Endothelial cell of umbilical vein (primary cell): ENCODE results near the gene CCSER1. TPM values are rescaled to one million over a fixed set of nuclear protein-coding genes. Genes with fewer than 3 reads are reported as not detected.

Source experiments
- BruUV-seq: library from RNA; stranded (reverse); fragments of 400-500 nt; replicated peaks from 2 replicates; lab custom pipeline; 2021; lab: Mats Ljungman, UMichigan
- CTCF ChIA-PET: fragments of 300-600, 350-600 bp; sonication (Branson Sonifier 250); formaldehyde crosslinking; loops from one replicate; lab custom pipeline; 2021; ENCODE audit warnings: antibody characterized with exemption, inconsistent platforms; lab: Charles Lee
- POLR2A ChIA-PET: fragments of 300-600, 350-600 bp; sonication (Branson Sonifier 250); formaldehyde crosslinking; loops from one replicate; lab custom pipeline; 2021; ENCODE audit warnings: antibody characterized with exemption, inconsistent platforms; lab: Charles Lee
- DNase-seq: peaks from one replicate; pipeline ENCODE4 v3.0.0-alpha.2; 2011; ENCODE audit warnings: low read depth, low spot score
- FAIRE-seq: peaks from 2 replicates; lab custom pipeline; 2011; peaks lifted over from hg19 to GRCh38; lab: Jason Lieb, UNC
- H2AFZ ChIP-seq: 2 replicates; pipeline ENCODE4 v1.6.0; 2012; ENCODE audit warnings: low read depth, low read length, control low read depth, inconsistent platforms
- H3K27ac ChIP-seq: 2 replicates; pipeline ENCODE4 v1.5.1; 2011; ENCODE audit warnings: low read depth, mild to moderate bottlenecking, control low read depth, low read length, moderate library complexity; ENCODE audit not compliant: insufficient read depth
- H3K27me3 ChIP-seq, 2 experiments: 2 replicates each; pipeline versions ENCODE4 v1.6.0 to v1.6.1; 2011; ENCODE audit warnings: low read length in 2 of 2, mixed read lengths in 1 of 2; ENCODE audit not compliant: control insufficient read depth in 2 of 2, insufficient read depth in 2 of 2
- H3K36me3 ChIP-seq, 2 experiments: 2 replicates in 1 of 2; 3 replicates in 1 of 2; pipeline ENCODE4 v1.5.1; 2011; ENCODE audit warnings: low read length in 2 of 2, mild to moderate bottlenecking in 1 of 2, moderate library complexity in 1 of 2; ENCODE audit not compliant: control insufficient read depth in 2 of 2, insufficient read depth in 2 of 2; ENCODE audit errors: extremely low read depth in 1 of 2
- H3K4me1 ChIP-seq: 3 replicates; pipeline ENCODE4 v1.5.1; 2011; ENCODE audit warnings: mild to moderate bottlenecking, low read length; ENCODE audit not compliant: control insufficient read depth, insufficient read depth; ENCODE audit errors: extremely low read depth
- H3K4me2 ChIP-seq: 2 replicates; pipeline ENCODE4 v1.6.1; 2011; ENCODE audit warnings: low read length, control low read depth, mixed read lengths; ENCODE audit not compliant: insufficient read depth
- H3K4me3 ChIP-seq, 3 experiments: fragments of 200-600 bp in 1 of 3; sonication (generic), shearing (Covaris generic) in 1 of 3; replicated peaks in 1 of 3; 2 replicates each; pipeline ENCODE4 v1.5.1; 2011 to 2016; ENCODE audit warnings: control low read depth in 3 of 3, low read length in 3 of 3, mild to moderate bottlenecking in 2 of 3, inconsistent platforms in 1 of 3, low read depth in 1 of 3, moderate library complexity in 1 of 3; ENCODE audit not compliant: insufficient read depth in 1 of 3
- H3K79me2 ChIP-seq: 2 replicates; pipeline ENCODE4 v1.6.0; 2012; ENCODE audit warnings: low read length, inconsistent platforms; ENCODE audit not compliant: control insufficient read depth, insufficient read depth
- H3K9ac ChIP-seq: replicated peaks from 2 replicates; pipeline ENCODE3; 2011; ENCODE audit warnings: low read length, control low read depth; ENCODE audit not compliant: insufficient read depth; ENCODE audit errors: extremely low read depth
- H3K9me1 ChIP-seq: replicated peaks from 3 replicates; pipeline ENCODE4 v1.6.0; 2011; ENCODE audit warnings: mild to moderate bottlenecking, low read length; ENCODE audit not compliant: control insufficient read depth, insufficient read depth; ENCODE audit errors: extremely low read depth
- H3K9me3 ChIP-seq: replicated peaks from 2 replicates; pipeline ENCODE4 v1.5.1; 2012; ENCODE audit warnings: low read length, inconsistent platforms; ENCODE audit not compliant: control insufficient read depth, insufficient read depth
- H4K20me1 ChIP-seq: replicated peaks from 2 replicates; pipeline ENCODE3; 2011; ENCODE audit warnings: mild to moderate bottlenecking, low read length; ENCODE audit not compliant: control insufficient read depth, insufficient read depth; ENCODE audit errors: extremely low read depth
- EZH2 ChIP-seq: IDR thresholded peaks from 2 replicates; pipeline ENCODE4 v1.6.1; 2012; ENCODE audit warnings: borderline replicate concordance, low read depth, mild to moderate bottlenecking, moderate library complexity, low read length, inconsistent platforms; ENCODE audit not compliant: severe bottlenecking
- FOS ChIP-seq: IDR thresholded peaks from 2 replicates; pipeline ENCODE4 v1.6.1; 2011; ENCODE audit warnings: mild to moderate bottlenecking, low read length, moderate library complexity, borderline replicate concordance; ENCODE audit not compliant: insufficient read depth
- GATA2 ChIP-seq: IDR thresholded peaks from 2 replicates; pipeline ENCODE4 v1.7.0; 2011; ENCODE audit warnings: low read depth, mild to moderate bottlenecking, moderate library complexity, mixed read lengths, low read length; ENCODE audit not compliant: insufficient read length, insufficient read depth
- JUN ChIP-seq: IDR thresholded peaks from 2 replicates; pipeline ENCODE4 v1.6.1; 2011; ENCODE audit warnings: borderline replicate concordance, low read depth; ENCODE audit not compliant: insufficient read length, insufficient read depth
- MYC ChIP-seq: IDR thresholded peaks from one replicate; pipeline ENCODE4 v1.6.1; 2011; ENCODE audit warnings: mild to moderate bottlenecking, low read depth, low read length
- POLR2A ChIP-seq: IDR thresholded peaks from 2 replicates; pipeline ENCODE4 v1.6.1; 2012; ENCODE audit warnings: low read depth, mild to moderate bottlenecking, control low read depth, low read length
- POLR2AphosphoS5 ChIP-seq: IDR thresholded peaks from 2 replicates; pipeline ENCODE4 v1.6.1; 2012; ENCODE audit warnings: low read depth, mild to moderate bottlenecking, control low read depth, low read length, moderate library complexity; ENCODE audit not compliant: insufficient read depth
- dilution Hi-C: fragments of 300-500 bp; cut with MboI; formaldehyde crosslinking; loops from one replicate; pipeline ENCODE4 v1.15.0; 2019; ENCODE audit warnings: low sequenced_read_pairs; ENCODE audit not compliant: extremely low pct_ligation_motif_present
- intact Hi-C: fragments of 100-400 bp; cut with micrococcal nuclease; formaldehyde crosslinking; loops from one replicate; pipeline ENCODE4 v1.10.0; 2022
- polyA plus RNA-seq, 4 experiments: library from polyadenylated mRNA; depleted of rRNA in 3 of 4; stranded (reverse) in 3 of 4; unstranded in 1 of 4; fragments of >200 nt; gene quantifications; 2 replicates each; pipeline versions ENCODE4 v1.2.1 to v1.2.3, GENCODE V29; 2011 to 2012; ENCODE audit warnings: missing spikeins in 1 of 4
- total RNA-seq: library from RNA; stranded (reverse); gene quantifications from 2 replicates; pipeline ENCODE4 v1.2.3, GENCODE V29; 2021
- TF ChIP-seq, protein P1 (sequence below), 2 donors: IDR thresholded peaks; 1 replicate in 1 of 2; 2 replicates in 1 of 2; pipeline ENCODE4 v1.5.1; 2011; ENCODE audit warnings: low read length in 2 of 2, mild to moderate bottlenecking in 2 of 2, moderate library complexity in 2 of 2, control low read depth in 1 of 2, inconsistent platforms in 1 of 2, low read depth in 1 of 2; ENCODE audit not compliant: insufficient read depth in 1 of 2; ENCODE audit errors: extremely low read depth in 1 of 2
- TF ChIP-seq, protein P2 (sequence below): IDR thresholded peaks from 2 replicates; pipeline ENCODE4 v1.6.1; 2011; ENCODE audit not compliant: insufficient read depth, insufficient read length

Gene CCSER1
- total and polyA plus RNA-seq, 2 donors (not counting 3 experiments of a cell fraction or from before 2014, with no cell fraction given): 0.11 to 1.8 TPM

DNA sequence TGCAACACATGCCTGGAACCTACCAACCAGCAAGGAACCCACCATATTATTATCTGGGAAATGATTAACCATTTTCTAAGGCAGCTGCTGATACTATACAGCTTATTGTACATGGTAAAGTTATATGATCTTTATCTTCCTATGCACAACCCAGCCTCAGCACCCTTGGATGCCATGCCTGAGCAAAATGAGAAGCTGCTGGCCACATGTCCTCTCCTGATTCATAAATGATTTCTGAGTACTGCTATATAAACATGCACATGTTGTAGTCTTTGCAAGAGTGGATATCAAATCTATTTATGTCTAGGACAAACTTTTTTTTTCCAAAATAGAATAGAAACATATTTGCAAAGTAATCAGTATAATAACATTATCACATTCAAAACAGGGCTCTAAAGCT is 1043.6 kb downstream of the CCSER1 start:
- dilution Hi-C loops: no loop called here
- H3K27ac ChIP-seq: no peak overlapping the region
- FAIRE-seq (no peak), DNase-seq (no peak)
- POLR2A ChIA-PET: no interaction called here
- no peaks in the 10 kb centered on the region for H3K9me3 ChIP-seq
- H3K4me1 ChIP-seq: no peaks in the 10 kb centered on the region
- no peaks in the 10 kb centered on the region for H3K27me3 ChIP-seq
- no peak overlapping the region for H2AFZ ChIP-seq
- H3K36me3 ChIP-seq: no peaks in the 10 kb centered on the region
- TF ChIP-seq, protein P1, sequence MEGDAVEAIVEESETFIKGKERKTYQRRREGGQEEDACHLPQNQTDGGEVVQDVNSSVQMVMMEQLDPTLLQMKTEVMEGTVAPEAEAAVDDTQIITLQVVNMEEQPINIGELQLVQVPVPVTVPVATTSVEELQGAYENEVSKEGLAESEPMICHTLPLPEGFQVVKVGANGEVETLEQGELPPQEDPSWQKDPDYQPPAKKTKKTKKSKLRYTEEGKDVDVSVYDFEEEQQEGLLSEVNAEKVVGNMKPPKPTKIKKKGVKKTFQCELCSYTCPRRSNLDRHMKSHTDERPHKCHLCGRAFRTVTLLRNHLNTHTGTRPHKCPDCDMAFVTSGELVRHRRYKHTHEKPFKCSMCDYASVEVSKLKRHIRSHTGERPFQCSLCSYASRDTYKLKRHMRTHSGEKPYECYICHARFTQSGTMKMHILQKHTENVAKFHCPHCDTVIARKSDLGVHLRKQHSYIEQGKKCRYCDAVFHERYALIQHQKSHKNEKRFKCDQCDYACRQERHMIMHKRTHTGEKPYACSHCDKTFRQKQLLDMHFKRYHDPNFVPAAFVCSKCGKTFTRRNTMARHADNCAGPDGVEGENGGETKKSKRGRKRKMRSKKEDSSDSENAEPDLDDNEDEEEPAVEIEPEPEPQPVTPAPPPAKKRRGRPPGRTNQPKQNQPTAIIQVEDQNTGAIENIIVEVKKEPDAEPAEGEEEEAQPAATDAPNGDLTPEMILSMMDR (IDR thresholded peaks at IDR 0.05; ENCODE audit: extremely low read depth in 1 of 2, insufficient read depth in 1 of 2, low read depth in 1 of 2, low read length in 2 of 2): no peak
- TF ChIP-seq JUN (no peak), MYC (no peak), FOS (no peak), GATA2 (no peak), POLR2A (no peak), POLR2AphosphoS5 (no peak), EZH2 (no peak)
- TF ChIP-seq, protein P2, sequence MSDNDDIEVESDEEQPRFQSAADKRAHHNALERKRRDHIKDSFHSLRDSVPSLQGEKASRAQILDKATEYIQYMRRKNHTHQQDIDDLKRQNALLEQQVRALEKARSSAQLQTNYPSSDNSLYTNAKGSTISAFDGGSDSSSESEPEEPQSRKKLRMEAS: no peak
- CTCF ChIA-PET: interaction anchor here (1.2 kb wide), 1 partner anchor 752 kb away, joined by 5 read pairs; no protein-coding TSS in a partner anchor
- H3K4me2 ChIP-seq: no peak overlapping the region
- H3K79me2 ChIP-seq: no peaks in the 10 kb centered on the region
- no peak overlapping the region for H3K4me3 ChIP-seq
- H3K9me1 ChIP-seq: no peaks in the 10 kb centered on the region
- no peaks in the 10 kb centered on the region for H4K20me1 ChIP-seq
- intact Hi-C loops: no loop called here
- no peak overlapping the region for H3K9ac ChIP-seq
- BruUV-seq: no TSS peak
